IPS DF 4.7 (cell line): Measurements from ENCODE around the gene SDR42E1.

Experiments
- DNase-seq: peaks from one replicate; pipeline ENCODE4 v3.0.0-alpha.2; 2013; ENCODE audit warnings: low spot score; ENCODE audit errors: extremely low read depth

The SDR42E1 gene

GRCh38 chr16:81940781-81941560 lies 70.3 kb downstream of the SDR42E1 start:
- DNase-seq = no peak

- no peak for DNase-seq
Observed at GRCh38 chr16:81939164-81940056, 71.9 kb downstream of the SDR42E1 start.
